A549 (cell line): Measurements from ENCODE around the gene ST13. TPM values are rescaled to one million over a fixed set of nuclear protein-coding genes. Genes with fewer than 3 reads are reported as not detected.
"Not testable (repeated sequence)": the region's sequence is repeated elsewhere in the genome, so short reads cannot be mapped to it uniquely, and the experiment has no call there.

Source experiments
- ATAC-seq, 2 experiments: fragments of 200-7000 bp in 1 of 2; fragments of >200 bp in 1 of 2; cut with Nextera tagmentation in 1 of 2; cut with Tn5 transposase in 1 of 2; 3 replicates each; pipeline versions ENCODE4 v1.8.0 to v1.9.1; 2018 to 2020; ENCODE audit warnings: mild to moderate bottlenecking in 1 of 2, moderate library complexity in 1 of 2
- CTCF ChIA-PET: fragments of 300-600 bp; sonication (Branson Sonifier 250); formaldehyde crosslinking; extraction: SDS; loops from one replicate; lab custom pipeline; 2021; ENCODE audit warnings: antibody characterized with exemption, inconsistent platforms; lab: Yijun Ruan, JAX
- POLR2A ChIA-PET: fragments of 350-600 bp; formaldehyde crosslinking; extraction: SDS; loops from one replicate; lab custom pipeline; 2021; ENCODE audit warnings: antibody characterized with exemption, inconsistent platforms; lab: Yijun Ruan, JAX
- DNase-seq, 2 experiments: peaks; one replicate each; pipeline versions ENCODE4 v3.0.0 to v3.0.0-alpha.2; 2011 to 2016; ENCODE audit warnings: low read depth in 1 of 2, low spot score in 1 of 2
- FAIRE-seq: peaks from 2 replicates; lab custom pipeline; 2011; peaks lifted over from hg19 to GRCh38; lab: Jason Lieb, UNC
- H3K27ac ChIP-seq, 2 experiments: fragments of >200 bp; sonication (Bioruptor Twin); formaldehyde crosslinking; 3 replicates each; pipeline ENCODE4 v1.5.1; 2016 to 2017
- H3K4me1 ChIP-seq: fragments of >200 bp; sonication (Bioruptor Twin); formaldehyde crosslinking; 3 replicates; pipeline ENCODE4 v1.6.1; 2016
- H3K4me2 ChIP-seq: fragments of >200 bp; sonication (Bioruptor Twin); formaldehyde crosslinking; 3 replicates; pipeline ENCODE4 v1.6.1; 2016
- H3K4me3 ChIP-seq: fragments of >200 bp; sonication (Bioruptor Twin); formaldehyde crosslinking; 3 replicates; pipeline ENCODE4 v1.5.1; 2016
- H3K9me3 ChIP-seq: fragments of >200 bp; sonication (Bioruptor Twin); formaldehyde crosslinking; 3 replicates; pipeline ENCODE4 v1.6.1; 2016
- BHLHE40 ChIP-seq: IDR thresholded peaks from 2 replicates; pipeline ENCODE4 v1.6.1; 2012; ENCODE audit warnings: low read depth, low read length, inconsistent platforms
- CBX2 ChIP-seq: fragments of 200-600 bp; sonication (generic); IDR thresholded peaks from 2 replicates; pipeline ENCODE4 v1.6.1; 2016; ENCODE audit warnings: low read depth, mild to moderate bottlenecking, borderline replicate concordance
- CBX8 ChIP-seq: fragments of 200-600 bp; sonication (generic); IDR thresholded peaks from 2 replicates; pipeline ENCODE4 v1.6.1; 2016
- CEBPB ChIP-seq, 2 experiments: fragments of >200 bp in 1 of 2; sonication (Bioruptor Twin) in 1 of 2; formaldehyde crosslinking in 1 of 2; IDR thresholded peaks; 2 replicates each; pipeline ENCODE4 v1.6.1; 2012 to 2016
- EHF ChIP-seq: fragments of 250-450 bp; sonication (Bioruptor Pico); IDR thresholded peaks from 2 replicates; pipeline ENCODE4 v1.5.0; 2020; ENCODE audit warnings: mild to moderate bottlenecking
- EP300 ChIP-seq, 2 experiments: fragments of >200 bp; sonication (Bioruptor Twin); formaldehyde crosslinking; IDR thresholded peaks; 2 replicates in 1 of 2; 3 replicates in 1 of 2; pipeline ENCODE4 v1.6.1; 2016 to 2017
- HEYL ChIP-seq: fragments of 250-450 bp; sonication (Bioruptor Pico); IDR thresholded peaks from 2 replicates; pipeline ENCODE4 v1.8.0; 2021; ENCODE audit warnings: mild to moderate bottlenecking, moderate library complexity
- JUN ChIP-seq, 2 experiments: fragments of >200 bp; sonication (Bioruptor Twin); formaldehyde crosslinking; IDR thresholded peaks; 2 replicates in 1 of 2; 3 replicates in 1 of 2; pipeline ENCODE4 v1.6.1; 2016 to 2017
- KDM1A ChIP-seq: fragments of 200-600 bp; sonication (generic); IDR thresholded peaks from 2 replicates; pipeline ENCODE4 v1.6.1; 2016; ENCODE audit warnings: low read depth, mild to moderate bottlenecking
- MAFK ChIP-seq: fragments of 450-650 bp; IDR thresholded peaks from 2 replicates; pipeline ENCODE4 v1.6.1; 2014; ENCODE audit not compliant: partially characterized antibody
- MYC ChIP-seq: IDR thresholded peaks from 2 replicates; pipeline ENCODE4 v1.6.1; 2012; ENCODE audit warnings: mild to moderate bottlenecking, inconsistent platforms, low read length, improper control_type of control experiment, borderline replicate concordance
- NFE2L2 ChIP-seq: fragments of 150-350 bp; conservative IDR thresholded peaks from 2 replicates; pipeline ENCODE4 v1.6.1; 2014; ENCODE audit warnings: low read length
- NR3C1 ChIP-seq: fragments of >200 bp; sonication (Bioruptor Twin); formaldehyde crosslinking; IDR thresholded peaks from 3 replicates; pipeline ENCODE4 v1.6.1; 2017
- PHF8 ChIP-seq: fragments of 200-600 bp; sonication (generic); IDR thresholded peaks from 2 replicates; pipeline ENCODE4 v1.6.1; 2016; ENCODE audit warnings: low read depth, mild to moderate bottlenecking, antibody characterized with exemption, moderate library complexity, borderline replicate concordance
- POLR2AphosphoS2 ChIP-seq: conservative IDR thresholded peaks from 2 replicates; pipeline ENCODE4 v1.6.1; 2012; ENCODE audit warnings: low read length, improper control_type of control experiment, inconsistent platforms
- RAD21 ChIP-seq, 2 experiments: fragments of >200 bp in 1 of 2; sonication (Bioruptor Twin) in 1 of 2; formaldehyde crosslinking in 1 of 2; IDR thresholded peaks in 1 of 2; conservative IDR thresholded peaks in 1 of 2; 2 replicates in 1 of 2; 3 replicates in 1 of 2; pipeline ENCODE4 v1.6.1; 2012 to 2018; ENCODE audit warnings: inconsistent platforms in 1 of 2
- SREBF2 ChIP-seq: fragments of 450-650 bp; IDR thresholded peaks from 2 replicates; pipeline ENCODE4 v1.6.1; 2014; ENCODE audit warnings: mild to moderate bottlenecking, moderate library complexity
- TFCP2L1 ChIP-seq: fragments of 250-450 bp; sonication (Bioruptor Pico); IDR thresholded peaks from 2 replicates; pipeline ENCODE4 v1.5.0; 2021; ENCODE audit warnings: mild to moderate bottlenecking
- WGBS: methylation state at CpG from one replicate; pipeline ENCODE4 v1.1.6; 2017; ENCODE audit errors: missing lambda C conversion rate; 5-methylcytosine and 5-hydroxymethylcytosine counted together
- polyA plus RNA-seq, 4 experiments: library from polyadenylated mRNA; depleted of rRNA in 3 of 4; stranded (reverse); fragments of >200 nt; fragmentation: RNase III in 1 of 4; extraction: RNeasy Plus Mini Kit Qiagen cat#74134 plus additional on column Dnase treatment in 1 of 4; gene quantifications; 2 replicates in 3 of 4; 3 replicates in 1 of 4; pipeline ENCODE4 v1.2.3, GENCODE V29; 2011 to 2017
- TF ChIP-seq, protein P1 (sequence below): IDR thresholded peaks from 2 replicates; pipeline ENCODE4 v1.6.1; 2012
- TF ChIP-seq, protein P2 (sequence below): fragments of 150-350 bp; IDR thresholded peaks from 2 replicates; pipeline ENCODE4 v1.6.1; 2014; ENCODE audit warnings: low read depth, mild to moderate bottlenecking, low read length
- TF ChIP-seq, protein P3 (sequence below): fragments of >200 bp; sonication (Bioruptor Twin); formaldehyde crosslinking; IDR thresholded peaks from 3 replicates; pipeline ENCODE4 v1.6.1; 2016
- TF ChIP-seq, protein P4 (sequence below): fragments of 200-600 bp; sonication (generic); IDR thresholded peaks from 2 replicates; pipeline ENCODE4 v1.6.1; 2016; ENCODE audit warnings: antibody characterized with exemption, mild to moderate bottlenecking, moderate library complexity

ST13 gene
- polyA plus RNA-seq, 2 of the 4 experiments (the other 2 are of a cell fraction): 181 to 227 TPM

DNA sequence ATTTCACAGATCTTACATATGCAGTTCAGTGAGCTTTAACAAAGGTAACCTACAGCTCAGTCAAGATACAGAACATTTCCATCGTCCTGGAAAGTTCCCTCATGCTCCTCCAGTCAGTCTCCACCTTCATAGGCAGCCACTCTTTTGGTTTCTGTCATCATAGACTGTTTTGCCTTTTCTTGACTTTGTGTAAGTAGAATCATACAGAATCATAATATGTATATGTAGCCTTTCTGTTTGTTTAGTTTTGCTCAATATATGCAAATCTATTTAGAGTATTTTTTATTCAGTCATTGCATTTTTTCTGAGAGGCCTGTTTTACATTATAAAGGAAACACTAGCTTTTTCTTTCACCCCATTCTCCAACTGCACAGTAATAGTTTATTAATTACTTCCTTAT is 20.5 kb upstream of the ST13 start:
- H3K27ac ChIP-seq: no peak overlapping the region
- no peak overlapping the region for H3K4me2 ChIP-seq
- WGBS: 77% methylated on average over 1 of the region's 1 CpG
- H3K4me3 ChIP-seq: no peak overlapping the region
- POLR2A ChIA-PET: interaction anchor here (0.7 kb wide), 1 partner anchor 20 kb away, joined by 3 read pairs; the partner anchor contains the start of genes ST13 and XPNPEP3
- no peaks in the 10 kb centered on the region for H3K4me1 ChIP-seq
- no peaks in the 10 kb centered on the region for H3K9me3 ChIP-seq
- TF ChIP-seq HEYL: no peak
- TF ChIP-seq, protein P1, sequence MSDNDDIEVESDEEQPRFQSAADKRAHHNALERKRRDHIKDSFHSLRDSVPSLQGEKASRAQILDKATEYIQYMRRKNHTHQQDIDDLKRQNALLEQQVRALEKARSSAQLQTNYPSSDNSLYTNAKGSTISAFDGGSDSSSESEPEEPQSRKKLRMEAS: no peak
- no peak for TF ChIP-seq CBX2
- no peak for ATAC-seq
- CTCF ChIA-PET: interaction anchor here (0.6 kb wide), 1 partner anchor 39 kb away, joined by 3 read pairs; no protein-coding TSS in a partner anchor
- DNase-seq: no peak
- no peak for FAIRE-seq

DNA sequence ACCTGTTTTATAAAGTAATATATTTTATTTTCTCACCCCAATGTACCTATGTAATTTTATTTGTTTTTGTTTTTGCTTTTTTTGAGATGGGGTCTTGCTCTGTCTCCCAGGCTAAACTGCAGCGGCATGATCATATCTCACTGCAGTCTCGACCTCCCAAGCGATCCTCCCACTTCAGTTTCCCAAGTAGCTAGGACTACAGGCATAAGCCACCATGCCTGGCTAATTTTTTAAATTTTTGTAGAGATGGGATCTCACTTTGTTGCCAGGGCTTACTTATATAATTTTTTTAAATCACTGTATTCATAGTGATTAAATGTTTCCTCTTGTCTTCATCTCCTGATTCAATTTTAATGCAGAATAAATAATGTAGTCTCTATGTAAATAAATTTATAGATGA is 18.7 kb upstream of the ST13 start:
- ChIA-PET CTCF (no interaction called here), POLR2A (interaction anchor here (0.6 kb wide), 1 partner anchor 18 kb away, joined by 4 read pairs; the partner anchor contains the start of gene XPNPEP3)
- TF ChIP-seq EP300 (IDR thresholded peaks at IDR 0.05): no peak
- TF ChIP-seq CEBPB (IDR thresholded peaks at IDR 0.05): no peak
- FAIRE-seq (no peak), DNase-seq (no peak), ATAC-seq (no peak)
- H3K9me3 ChIP-seq: no peaks in the 10 kb centered on the region
- no peaks in the 10 kb centered on the region for H3K4me1 ChIP-seq
- H3K4me3 ChIP-seq: no peak overlapping the region
- no peak overlapping the region for H3K27ac ChIP-seq
- 96% methylated on average over 3 of the region's 3 CpGs for WGBS
- no peak overlapping the region for H3K4me2 ChIP-seq

DNA sequence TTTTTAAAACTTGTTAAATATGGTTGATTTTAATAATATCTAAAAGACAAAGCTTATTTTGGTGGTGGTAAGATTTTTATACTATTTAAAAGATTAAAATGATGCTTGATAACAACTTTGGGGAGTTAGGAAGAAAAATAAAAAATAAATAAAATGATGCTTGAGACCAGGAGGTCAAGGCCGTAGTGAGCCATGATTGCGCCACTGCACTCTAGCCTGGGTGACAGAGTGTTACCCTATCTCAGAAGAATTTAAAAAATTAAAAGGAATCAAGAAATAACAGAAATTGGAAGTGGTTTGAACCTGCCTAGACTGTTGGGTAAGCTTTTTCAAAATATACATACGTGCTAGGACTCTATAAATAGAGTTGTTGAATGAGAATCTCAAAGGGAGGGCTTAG is 17.6 kb upstream of the ST13 start:
- ChIA-PET CTCF (interaction anchor here (1.1 kb wide), 1 partner anchor 25 kb away, joined by 3 read pairs; no protein-coding TSS in a partner anchor), POLR2A (interaction anchor here (1.1 kb wide), 1 partner anchor 17 kb away, joined by 3 read pairs; the partner anchor contains the start of gene XPNPEP3)
- H3K4me1 ChIP-seq: no peaks in the 10 kb centered on the region
- H3K4me3 ChIP-seq: no peak overlapping the region
- H3K4me2 ChIP-seq: no peak overlapping the region
- H3K27ac ChIP-seq: no peak overlapping the region
- WGBS: 93% methylated on average over 3 of the region's 3 CpGs
- DNase-seq (no peak), FAIRE-seq (no peak), ATAC-seq (no peak)
- no peak for TF ChIP-seq POLR2AphosphoS2
- no peak for TF ChIP-seq NFE2L2
- TF ChIP-seq SREBF2: no peak
- TF ChIP-seq RAD21 (conservative IDR thresholded peaks at IDR 0.05 in 1 of 2, IDR thresholded peaks at IDR 0.05 in 1 of 2): no peak
- TF ChIP-seq NR3C1: no peak
- no peak for TF ChIP-seq CBX8
- H3K9me3 ChIP-seq: no peaks in the 10 kb centered on the region

DNA sequence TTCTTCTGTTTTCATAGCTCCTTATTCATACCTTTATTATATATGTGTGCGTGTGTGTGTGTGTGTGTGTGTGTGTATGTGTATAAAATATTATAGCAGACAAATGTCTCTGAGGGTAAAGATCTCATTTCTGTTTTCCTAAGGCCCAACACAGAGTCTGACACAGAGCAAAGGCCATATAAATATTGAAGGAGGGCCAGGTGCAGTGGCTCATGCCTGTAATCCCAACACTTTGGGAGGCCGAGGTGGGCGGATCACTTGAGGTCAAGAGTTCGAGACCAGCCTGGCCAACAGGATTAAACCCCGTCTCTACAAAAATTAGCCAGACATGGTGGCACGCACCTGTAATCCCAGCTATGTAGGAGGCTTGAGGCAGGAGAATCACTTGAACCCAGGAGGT is 11.9 kb upstream of the ST13 start:
- ChIA-PET CTCF (interaction anchor here (0.6 kb wide), 1 partner anchor 31 kb away, joined by 3 read pairs; no protein-coding TSS in a partner anchor), POLR2A (interaction anchor here (1.0 to 1.1 kb wide), 2 partner anchors 9 to 12 kb away, joined by 3 read pairs; partner anchors contain the start of genes ST13 and XPNPEP3)
- not testable (repeated sequence) for DNase-seq, H3K9me3 ChIP-seq, ATAC-seq, H3K27ac ChIP-seq, H3K4me2 ChIP-seq, H3K4me3 ChIP-seq, FAIRE-seq, H3K4me1 ChIP-seq
- 92% methylated on average over 6 of the region's 6 CpGs for WGBS

DNA sequence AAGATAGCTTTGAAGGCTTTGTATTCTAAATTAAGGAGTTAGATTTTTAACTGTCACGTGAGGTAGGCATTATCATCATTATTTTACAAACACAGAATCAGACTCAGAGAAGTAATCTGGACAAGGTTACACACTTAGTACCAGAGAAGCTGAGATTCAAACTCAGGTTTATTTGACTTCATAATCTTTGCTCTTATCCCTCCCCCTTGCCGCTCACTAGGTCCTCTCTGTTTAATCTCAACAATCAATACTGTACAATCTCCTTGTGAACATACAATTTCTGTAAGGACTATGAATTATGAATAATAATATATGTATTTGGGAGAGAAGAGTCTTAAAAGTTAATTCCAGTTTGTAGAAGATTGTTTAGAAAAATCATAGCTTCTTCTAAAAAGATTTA is 10.7 kb upstream of the ST13 start:
- Histone ChIP-seq H3K4me2 (no peak overlapping the region), H3K4me1 (no peaks in the 10 kb centered on the region), H3K9me3 (no peaks in the 10 kb centered on the region), H3K4me3 (no peak overlapping the region), H3K27ac (no peak overlapping the region)
- DNase-seq: no peak
- no peak for ATAC-seq
- CTCF ChIA-PET: interaction anchor here (0.9 to 1.0 kb wide), 2 partner anchors 56 to 337 kb away, joined by 3 to 5 read pairs; no protein-coding TSS in a partner anchor
- POLR2A ChIA-PET: no interaction called here
- 94% methylated on average over 2 of the region's 2 CpGs for WGBS
- no peak for FAIRE-seq
- TF ChIP-seq JUN (IDR thresholded peaks at IDR 0.05): no peak
- TF ChIP-seq KDM1A: no peak
- TF ChIP-seq MAFK: no peak
- no peak for TF ChIP-seq MYC
- no peak for TF ChIP-seq SREBF2
- TF ChIP-seq, protein P2, sequence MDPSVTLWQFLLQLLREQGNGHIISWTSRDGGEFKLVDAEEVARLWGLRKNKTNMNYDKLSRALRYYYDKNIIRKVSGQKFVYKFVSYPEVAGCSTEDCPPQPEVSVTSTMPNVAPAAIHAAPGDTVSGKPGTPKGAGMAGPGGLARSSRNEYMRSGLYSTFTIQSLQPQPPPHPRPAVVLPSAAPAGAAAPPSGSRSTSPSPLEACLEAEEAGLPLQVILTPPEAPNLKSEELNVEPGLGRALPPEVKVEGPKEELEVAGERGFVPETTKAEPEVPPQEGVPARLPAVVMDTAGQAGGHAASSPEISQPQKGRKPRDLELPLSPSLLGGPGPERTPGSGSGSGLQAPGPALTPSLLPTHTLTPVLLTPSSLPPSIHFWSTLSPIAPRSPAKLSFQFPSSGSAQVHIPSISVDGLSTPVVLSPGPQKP: no peak
- TF ChIP-seq, protein P3, sequence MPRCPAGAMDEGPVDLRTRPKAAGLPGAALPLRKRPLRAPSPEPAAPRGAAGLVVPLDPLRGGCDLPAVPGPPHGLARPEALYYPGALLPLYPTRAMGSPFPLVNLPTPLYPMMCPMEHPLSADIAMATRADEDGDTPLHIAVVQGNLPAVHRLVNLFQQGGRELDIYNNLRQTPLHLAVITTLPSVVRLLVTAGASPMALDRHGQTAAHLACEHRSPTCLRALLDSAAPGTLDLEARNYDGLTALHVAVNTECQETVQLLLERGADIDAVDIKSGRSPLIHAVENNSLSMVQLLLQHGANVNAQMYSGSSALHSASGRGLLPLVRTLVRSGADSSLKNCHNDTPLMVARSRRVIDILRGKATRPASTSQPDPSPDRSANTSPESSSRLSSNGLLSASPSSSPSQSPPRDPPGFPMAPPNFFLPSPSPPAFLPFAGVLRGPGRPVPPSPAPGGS: no peak
- no peak for TF ChIP-seq EHF (CRISPR knock-in tag)
- no peak for TF ChIP-seq CEBPB (IDR thresholded peaks at IDR 0.05)
- no peak for TF ChIP-seq BHLHE40
- TF ChIP-seq, protein P4, sequence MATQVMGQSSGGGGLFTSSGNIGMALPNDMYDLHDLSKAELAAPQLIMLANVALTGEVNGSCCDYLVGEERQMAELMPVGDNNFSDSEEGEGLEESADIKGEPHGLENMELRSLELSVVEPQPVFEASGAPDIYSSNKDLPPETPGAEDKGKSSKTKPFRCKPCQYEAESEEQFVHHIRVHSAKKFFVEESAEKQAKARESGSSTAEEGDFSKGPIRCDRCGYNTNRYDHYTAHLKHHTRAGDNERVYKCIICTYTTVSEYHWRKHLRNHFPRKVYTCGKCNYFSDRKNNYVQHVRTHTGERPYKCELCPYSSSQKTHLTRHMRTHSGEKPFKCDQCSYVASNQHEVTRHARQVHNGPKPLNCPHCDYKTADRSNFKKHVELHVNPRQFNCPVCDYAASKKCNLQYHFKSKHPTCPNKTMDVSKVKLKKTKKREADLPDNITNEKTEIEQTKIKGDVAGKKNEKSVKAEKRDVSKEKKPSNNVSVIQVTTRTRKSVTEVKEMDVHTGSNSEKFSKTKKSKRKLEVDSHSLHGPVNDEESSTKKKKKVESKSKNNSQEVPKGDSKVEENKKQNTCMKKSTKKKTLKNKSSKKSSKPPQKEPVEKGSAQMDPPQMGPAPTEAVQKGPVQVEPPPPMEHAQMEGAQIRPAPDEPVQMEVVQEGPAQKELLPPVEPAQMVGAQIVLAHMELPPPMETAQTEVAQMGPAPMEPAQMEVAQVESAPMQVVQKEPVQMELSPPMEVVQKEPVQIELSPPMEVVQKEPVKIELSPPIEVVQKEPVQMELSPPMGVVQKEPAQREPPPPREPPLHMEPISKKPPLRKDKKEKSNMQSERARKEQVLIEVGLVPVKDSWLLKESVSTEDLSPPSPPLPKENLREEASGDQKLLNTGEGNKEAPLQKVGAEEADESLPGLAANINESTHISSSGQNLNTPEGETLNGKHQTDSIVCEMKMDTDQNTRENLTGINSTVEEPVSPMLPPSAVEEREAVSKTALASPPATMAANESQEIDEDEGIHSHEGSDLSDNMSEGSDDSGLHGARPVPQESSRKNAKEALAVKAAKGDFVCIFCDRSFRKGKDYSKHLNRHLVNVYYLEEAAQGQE: no peak
- no peak for TF ChIP-seq TFCP2L1 (CRISPR knock-in tag)
- no peak for TF ChIP-seq PHF8
